T-helper 1 cell treated with Interleukin-12 subunit alpha and Interleukin-12 subunit beta and Interleukin-4 antibody, amounts not matched to agents 30 μg/mL and 1 μg/mL, for 36 hours (primary cell): ENCODE results near the gene NAGK.
"Not testable (repeated sequence)": the region's sequence is repeated elsewhere in the genome, so short reads cannot be mapped to it uniquely, and the experiment has no call there.

Source experiments
- H3K27ac Mint-ChIP-seq: one replicate; pipeline ENCODE4 v1.8.0; 2021; ENCODE audit warnings: mild to moderate bottlenecking, mixed read lengths
- H3K27me3 Mint-ChIP-seq: one replicate; pipeline ENCODE4 v1.8.0; 2021; ENCODE audit warnings: low read depth, mixed read lengths
- H3K36me3 Mint-ChIP-seq: one replicate; pipeline ENCODE4 v1.8.0; 2021; ENCODE audit warnings: low read depth, mixed read lengths
- H3K4me1 Mint-ChIP-seq: one replicate; pipeline ENCODE4 v1.8.0; 2021; ENCODE audit warnings: low read depth, mixed read lengths
- H3K4me3 Mint-ChIP-seq: one replicate; pipeline ENCODE4 v1.8.0; 2021; ENCODE audit warnings: mild to moderate bottlenecking, moderate library complexity, mixed read lengths
- H3K9me3 Mint-ChIP-seq: one replicate; pipeline ENCODE4 v1.8.0; 2021; ENCODE audit warnings: mixed read lengths

Gene NAGK

DNA sequence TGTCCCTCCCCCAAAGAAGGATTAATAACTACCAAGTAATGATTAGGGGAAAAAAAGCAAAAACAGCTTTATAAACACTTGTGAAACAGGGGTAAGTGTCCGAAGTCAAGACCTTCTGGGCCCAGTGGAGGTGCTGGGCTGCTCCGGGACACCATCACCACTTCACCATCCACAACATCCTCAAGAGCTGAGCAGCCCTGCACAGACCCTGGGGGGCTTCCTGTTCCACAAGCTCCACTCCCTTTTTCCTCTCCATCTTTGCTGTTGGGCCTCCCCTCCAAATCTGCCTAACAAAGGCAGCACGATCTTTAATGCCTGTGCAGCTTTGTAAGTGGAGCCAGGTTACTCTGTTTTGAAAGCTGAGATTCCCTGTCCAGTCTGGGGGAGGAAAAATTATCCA is 14.8 kb downstream of the NAGK start:
- not testable (repeated sequence) for H3K4me1 Mint-ChIP-seq, H3K27ac Mint-ChIP-seq, H3K4me3 Mint-ChIP-seq, H3K9me3 Mint-ChIP-seq, H3K27me3 Mint-ChIP-seq
- H3K36me3 Mint-ChIP-seq, result peaks cover 11% of the 10 kb centered on the region

DNA sequence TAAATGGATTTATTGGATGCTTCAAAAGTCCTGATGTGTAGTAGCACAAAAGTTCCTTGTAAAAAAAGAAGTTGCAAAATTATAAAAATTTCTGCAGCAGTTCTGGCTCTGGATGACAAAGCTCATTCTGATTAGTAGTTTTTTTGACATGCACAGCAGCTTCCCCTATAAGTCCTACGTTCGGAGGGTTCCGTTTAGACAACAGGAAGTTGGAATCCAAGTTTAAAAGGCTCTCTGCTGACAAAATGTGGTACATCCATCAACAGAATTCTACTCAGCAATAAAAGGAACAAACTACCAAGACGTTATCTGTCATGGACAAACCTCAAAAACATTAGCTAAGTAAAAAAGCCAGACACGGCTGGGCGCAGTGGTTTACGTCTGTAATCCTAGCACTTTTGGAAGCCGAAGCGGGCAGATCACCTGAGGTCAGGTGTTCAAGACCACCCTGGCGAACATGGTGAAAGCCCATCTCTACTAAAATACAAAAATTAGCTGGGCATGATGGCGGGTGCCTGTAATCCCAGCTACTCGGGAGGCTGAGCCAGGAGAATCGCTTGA is 15.4 kb downstream of the NAGK start:
- not testable (repeated sequence) for H3K27ac Mint-ChIP-seq, H3K27me3 Mint-ChIP-seq, H3K9me3 Mint-ChIP-seq, H3K36me3 Mint-ChIP-seq, H3K4me1 Mint-ChIP-seq, H3K4me3 Mint-ChIP-seq

DNA sequence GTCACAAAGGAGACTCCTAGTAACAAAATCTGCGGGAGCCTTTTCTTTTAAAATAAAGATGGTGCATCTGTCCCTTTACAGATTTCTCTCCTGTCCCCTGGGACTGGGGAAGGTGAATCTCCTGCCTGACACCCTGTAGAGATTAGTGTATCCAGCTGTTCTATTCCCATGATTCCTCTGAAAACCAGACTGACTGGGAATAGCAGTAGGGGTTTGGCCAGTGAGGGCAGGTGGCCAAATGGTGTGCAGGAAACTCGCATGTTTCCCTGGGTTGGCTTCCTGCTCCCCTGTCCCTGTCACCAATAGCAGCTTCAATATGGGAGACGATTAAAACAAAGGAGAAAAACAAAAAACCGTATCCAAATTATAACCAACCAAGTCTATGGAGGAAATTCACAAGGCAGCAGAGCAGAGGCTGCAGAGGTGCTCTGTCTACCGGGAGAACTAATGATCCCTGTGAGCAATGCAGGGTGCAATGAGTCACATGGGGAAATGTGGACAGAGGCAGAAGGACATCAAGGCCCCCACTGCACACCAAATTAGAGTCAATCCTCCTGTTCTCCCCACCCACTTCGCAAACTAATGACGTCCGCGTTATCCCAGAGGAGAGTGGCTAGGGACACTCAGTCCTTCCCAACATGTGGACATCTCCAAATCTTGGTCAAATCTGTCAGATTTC is 17.0 kb downstream of the NAGK start:
- H3K9me3 Mint-ChIP-seq, H3K4me1 Mint-ChIP-seq, H3K27me3 Mint-ChIP-seq, H3K4me3 Mint-ChIP-seq, H3K27ac Mint-ChIP-seq, H3K36me3 Mint-ChIP-seq: not testable (repeated sequence)

DNA sequence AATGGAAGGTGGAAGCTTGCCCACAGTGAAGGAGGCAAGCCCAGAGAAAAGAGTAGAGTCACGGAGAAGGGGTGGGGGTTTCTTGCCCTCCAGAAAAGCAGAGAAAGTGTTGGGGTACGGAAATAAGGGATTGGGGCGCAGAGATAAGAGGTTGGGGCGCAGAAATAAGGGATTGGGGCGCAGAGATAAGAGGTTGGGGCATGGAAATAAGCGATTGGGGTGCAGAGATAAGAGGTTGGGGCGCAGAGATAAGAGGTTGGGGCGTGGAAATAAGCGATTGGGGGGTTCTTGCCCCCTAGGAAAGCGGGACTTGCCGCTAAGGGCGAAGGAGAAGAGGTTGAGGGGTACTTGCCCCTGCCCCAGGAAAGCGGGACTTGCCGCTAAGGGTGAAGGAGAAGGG is 21.0 kb downstream of the NAGK start:
- not testable (repeated sequence) for H3K27ac Mint-ChIP-seq, H3K9me3 Mint-ChIP-seq, H3K4me3 Mint-ChIP-seq, H3K27me3 Mint-ChIP-seq, H3K36me3 Mint-ChIP-seq, H3K4me1 Mint-ChIP-seq

DNA sequence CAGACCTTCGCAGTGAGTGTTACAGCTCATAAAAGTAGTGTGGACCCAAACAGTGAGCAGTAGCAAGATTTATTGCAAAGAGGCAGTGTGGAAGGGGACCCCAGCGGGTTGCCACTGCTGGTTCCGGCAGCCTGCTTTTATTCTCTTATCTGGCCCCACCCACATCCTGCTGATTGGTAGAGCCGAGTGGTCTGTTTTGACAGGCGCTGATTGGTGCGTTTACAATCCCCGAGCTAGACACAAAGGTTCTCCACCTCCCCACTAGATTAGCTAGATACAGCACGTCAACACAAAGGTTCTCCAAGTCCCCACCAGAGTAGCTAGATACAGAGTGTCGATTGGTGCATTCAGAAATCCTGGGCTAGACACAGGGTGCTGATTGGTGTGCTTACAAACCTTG is 23.4 kb downstream of the NAGK start:
- not testable (repeated sequence) for H3K36me3 Mint-ChIP-seq, H3K9me3 Mint-ChIP-seq, H3K4me3 Mint-ChIP-seq, H3K27me3 Mint-ChIP-seq, H3K4me1 Mint-ChIP-seq, H3K27ac Mint-ChIP-seq

DNA sequence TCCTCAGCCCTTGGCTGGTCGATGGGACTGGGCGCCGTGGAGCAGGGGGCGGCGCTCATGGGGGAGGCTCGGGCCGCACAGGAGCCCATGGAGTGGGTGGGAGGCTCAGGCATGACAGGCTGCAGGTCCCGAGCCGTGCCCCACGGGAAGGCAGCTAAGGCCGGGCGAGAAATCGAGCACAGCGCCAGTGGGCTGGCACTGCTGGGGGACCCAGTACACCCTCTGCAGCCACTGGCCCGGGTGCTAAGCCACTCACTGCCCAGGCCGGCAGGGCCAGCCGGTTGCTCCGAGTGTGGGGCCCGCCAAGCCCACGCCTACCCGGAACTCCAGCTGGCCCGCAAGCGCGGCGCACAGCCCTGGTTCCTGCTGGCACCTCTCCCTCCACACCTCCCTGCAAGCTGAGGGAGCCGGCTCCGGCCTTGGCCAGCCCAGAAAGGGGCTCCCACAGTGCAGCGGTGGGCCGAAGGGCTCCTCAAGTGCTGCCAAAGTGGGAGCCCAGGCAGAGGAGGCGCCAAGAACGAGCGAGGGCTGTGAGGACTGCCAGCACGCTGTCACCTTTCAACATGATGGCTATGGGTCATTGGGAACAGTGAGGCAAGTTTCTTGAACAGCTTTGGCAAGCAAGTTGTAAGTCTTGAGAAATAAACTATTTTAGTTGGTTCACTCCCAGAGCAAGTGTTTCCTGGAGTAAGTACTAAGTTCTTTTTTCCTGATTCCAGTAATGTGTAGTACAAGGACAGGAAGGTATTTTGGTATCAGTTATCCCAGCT is 24.2 kb downstream of the NAGK start:
- H3K27me3 Mint-ChIP-seq, result not testable (repeated sequence)

DNA sequence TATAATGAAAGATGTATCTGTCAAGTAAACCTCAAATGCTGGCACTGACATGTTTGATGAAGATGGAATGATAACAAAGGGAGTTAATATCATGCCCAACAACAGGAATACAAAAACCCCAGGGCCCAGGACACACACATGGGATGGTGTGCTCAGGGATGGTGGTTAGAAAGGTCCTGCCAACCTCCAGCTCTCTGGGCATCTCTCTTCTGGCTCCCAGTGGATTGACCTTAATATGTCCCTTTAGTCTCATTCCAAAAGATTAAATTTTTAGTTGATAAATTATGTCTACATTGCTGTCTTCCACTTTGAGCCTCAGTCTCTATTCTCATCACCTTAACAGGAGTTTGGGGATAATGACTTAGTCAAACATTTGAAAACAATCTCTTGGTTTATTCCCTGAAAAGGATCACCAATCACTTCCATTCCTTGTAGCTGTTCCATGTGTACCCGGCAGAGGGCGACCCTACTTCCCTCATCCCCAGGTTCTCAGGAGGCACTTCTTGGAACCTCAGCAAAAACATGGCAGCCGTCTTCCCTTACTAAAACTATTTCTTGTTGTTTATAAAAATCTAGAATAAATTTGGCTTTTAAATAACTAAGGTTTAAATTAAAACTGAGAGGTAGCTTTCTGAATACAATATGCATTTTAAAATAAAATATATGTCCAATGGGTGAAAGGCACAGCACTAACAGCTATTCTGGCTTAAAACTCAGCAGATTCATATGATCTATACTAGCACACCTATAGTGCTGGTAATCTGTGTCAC is 31.9 kb downstream of the NAGK start:
- Mint-ChIP-seq H3K4me1 (no peaks in the 10 kb centered on the region), H3K4me3 (no peak overlapping the region), H3K27ac (no peak overlapping the region), H3K9me3 (peaks cover 2% of the 10 kb centered on the region), H3K27me3 (peaks cover 12% of the 10 kb centered on the region), H3K36me3 (no peaks in the 10 kb centered on the region)

More for the DNA sequence above, 24.2 kb downstream of the NAGK start:
- H3K4me1 Mint-ChIP-seq, H3K27ac Mint-ChIP-seq, H3K9me3 Mint-ChIP-seq, H3K4me3 Mint-ChIP-seq, H3K36me3 Mint-ChIP-seq: not testable (repeated sequence)

DNA sequence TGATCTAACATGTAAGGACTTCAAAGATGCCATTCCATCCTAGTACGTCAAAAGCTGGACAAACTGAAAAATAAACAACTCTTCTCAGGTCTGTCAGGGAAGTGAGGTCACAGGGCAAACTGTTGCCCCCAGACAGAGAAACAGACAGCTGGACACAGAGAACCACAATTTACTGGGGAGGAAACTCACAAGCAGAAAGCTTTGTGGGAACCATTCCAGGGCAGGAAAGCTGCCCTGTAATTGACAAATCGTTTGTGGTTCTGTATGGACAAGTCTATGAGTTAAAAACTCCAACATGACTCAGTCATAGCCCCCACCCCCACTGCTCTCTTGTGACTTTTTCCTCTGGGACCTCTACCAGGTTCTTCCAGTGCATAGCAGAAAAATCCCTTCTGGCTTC is 33.2 kb downstream of the NAGK start:
- Mint-ChIP-seq H3K36me3 (peaks cover 2% of the 10 kb centered on the region), H3K27ac (no peak overlapping the region), H3K9me3 (peaks cover 3% of the 10 kb centered on the region), H3K4me3 (no peak overlapping the region), H3K4me1 (no peaks in the 10 kb centered on the region), H3K27me3 (peaks cover 12% of the 10 kb centered on the region)

DNA sequence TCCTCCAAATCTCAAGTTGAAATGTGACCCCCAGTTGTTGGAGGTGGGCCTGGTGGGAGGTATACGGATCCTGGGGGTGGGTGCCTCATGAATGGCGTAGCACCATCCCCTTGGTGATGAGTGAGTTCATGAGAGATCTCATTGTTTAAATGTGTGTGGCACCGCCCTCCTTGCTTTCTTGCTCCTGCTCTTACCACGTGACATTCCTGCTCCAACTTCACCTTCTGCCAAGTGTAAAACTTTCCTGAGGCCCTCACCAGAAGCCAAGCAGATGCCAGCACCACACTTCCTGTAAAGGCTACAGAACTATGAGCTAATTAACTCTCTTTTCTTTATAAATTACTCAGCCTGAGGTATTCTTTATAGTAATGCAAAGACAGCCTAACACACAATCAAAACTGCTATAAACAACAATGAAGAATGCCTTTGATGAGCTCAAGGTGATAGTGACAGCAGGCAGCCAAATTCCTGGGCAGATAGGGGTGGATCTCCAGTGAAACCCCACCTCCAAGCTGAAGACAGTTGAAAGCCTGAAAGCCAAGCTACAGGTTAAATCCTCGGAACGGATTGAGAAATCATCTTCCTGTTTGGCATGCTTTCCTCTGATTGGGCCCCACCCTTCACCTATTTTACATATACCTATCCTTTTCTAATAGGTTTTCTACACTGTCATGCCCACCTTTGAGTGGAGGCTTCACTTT is 34.7 kb downstream of the NAGK start:
- Mint-ChIP-seq H3K27me3 (peaks cover 8% of the 10 kb centered on the region), H3K4me1 (no peaks in the 10 kb centered on the region), H3K36me3 (peaks cover 2% of the 10 kb centered on the region), H3K9me3 (peaks cover 3% of the 10 kb centered on the region), H3K4me3 (no peak overlapping the region), H3K27ac (no peak overlapping the region)

DNA sequence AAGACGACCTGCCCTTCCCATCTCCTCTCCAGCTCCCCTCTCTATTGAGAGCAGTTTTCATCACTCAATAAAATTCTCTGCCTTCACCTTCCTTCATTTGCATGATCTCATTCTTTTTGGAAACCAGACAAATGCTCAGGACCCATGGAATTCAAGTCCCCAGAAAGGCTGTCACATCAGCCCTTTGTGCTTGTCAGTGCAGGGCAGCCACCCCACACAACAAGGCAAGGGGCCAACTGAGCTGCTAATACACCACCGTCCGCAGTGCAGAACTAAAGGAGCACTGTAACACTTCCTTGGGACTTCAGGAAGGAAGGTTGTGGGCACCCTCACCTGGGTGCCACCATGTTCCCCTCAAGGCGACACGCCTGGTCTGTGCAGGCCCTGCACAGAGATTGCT is 35.4 kb downstream of the NAGK start:
- H3K27me3 Mint-ChIP-seq, result peaks cover 8% of the 10 kb centered on the region
- H3K36me3 Mint-ChIP-seq, result peaks cover 2% of the 10 kb centered on the region
- H3K4me3 Mint-ChIP-seq, result no peak overlapping the region
- H3K4me1 Mint-ChIP-seq, result no peaks in the 10 kb centered on the region
- no peak overlapping the region for H3K27ac Mint-ChIP-seq
- H3K9me3 Mint-ChIP-seq, result peaks cover 3% of the 10 kb centered on the region

DNA sequence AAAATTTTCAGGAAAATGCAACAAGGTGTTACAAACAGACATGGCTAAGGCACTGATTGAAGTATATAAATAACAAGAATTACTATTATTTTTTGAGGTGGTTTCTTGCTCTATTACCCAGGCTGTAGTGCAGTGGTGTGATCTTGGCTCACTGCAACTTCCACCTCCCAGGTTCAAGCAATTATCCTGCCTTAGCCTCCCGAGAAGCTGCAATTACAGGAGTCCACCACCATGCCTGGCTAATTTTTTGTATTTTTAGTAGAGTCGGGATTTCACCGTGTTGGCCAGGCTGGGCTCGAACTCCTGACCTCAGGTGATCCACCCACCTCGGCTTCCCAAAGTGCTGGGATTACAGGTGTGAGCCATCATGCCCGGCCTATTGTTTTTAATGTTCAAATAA is 38.0 kb downstream of the NAGK start:
- H3K27ac Mint-ChIP-seq, H3K9me3 Mint-ChIP-seq, H3K4me1 Mint-ChIP-seq, H3K27me3 Mint-ChIP-seq, H3K4me3 Mint-ChIP-seq, H3K36me3 Mint-ChIP-seq: not testable (repeated sequence)

DNA sequence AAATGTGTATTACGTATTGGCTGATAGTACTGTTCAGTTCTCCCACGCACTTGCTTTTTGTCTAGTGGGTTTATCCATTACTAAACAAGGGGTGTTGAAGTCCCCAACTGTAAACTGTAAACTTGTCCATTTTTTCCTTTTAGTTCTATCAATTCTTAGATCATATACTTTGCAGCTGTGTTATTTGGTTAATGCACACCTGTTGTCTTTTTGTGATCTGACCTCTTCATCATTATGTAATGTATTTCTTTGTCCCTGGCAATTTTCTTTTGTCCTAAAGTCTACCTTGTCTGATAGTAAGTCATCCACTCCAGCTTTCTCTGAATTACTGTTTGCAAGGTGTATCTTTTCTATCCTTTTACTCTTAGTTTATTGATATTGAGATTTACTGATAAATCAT is 39.6 kb downstream of the NAGK start:
- peaks cover 9% of the 10 kb centered on the region for H3K36me3 Mint-ChIP-seq
- H3K9me3 Mint-ChIP-seq, result peaks cover 3% of the 10 kb centered on the region
- H3K4me1 Mint-ChIP-seq, result peaks cover 6% of the 10 kb centered on the region
- H3K27me3 Mint-ChIP-seq, result no peaks in the 10 kb centered on the region
- no peak overlapping the region for H3K4me3 Mint-ChIP-seq
- H3K27ac Mint-ChIP-seq, result no peak overlapping the region

DNA sequence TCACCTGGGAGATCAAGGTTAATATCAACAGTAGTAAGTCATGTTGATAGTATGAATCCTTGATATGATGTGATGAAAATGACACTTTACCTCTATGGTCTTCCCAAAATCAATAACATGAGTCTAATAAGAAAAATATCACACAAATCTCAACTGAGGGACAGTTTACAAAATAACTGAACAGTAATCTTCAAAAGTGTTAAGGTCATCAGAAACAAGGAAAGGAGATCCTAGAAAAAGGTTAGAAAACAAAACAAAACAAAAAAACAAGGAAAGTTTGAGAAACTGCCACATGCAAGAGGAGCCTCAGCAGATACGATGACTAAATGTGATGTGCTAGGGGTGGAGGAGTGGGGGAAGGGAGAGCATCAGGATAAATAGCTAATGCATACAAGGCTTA is 45.4 kb downstream of the NAGK start:
- Mint-ChIP-seq H3K9me3 (no peaks in the 10 kb centered on the region), H3K27ac (no peak overlapping the region), H3K4me3 (no peak overlapping the region), H3K36me3 (peaks cover 23% of the 10 kb centered on the region), H3K4me1 (peaks cover 6% of the 10 kb centered on the region), H3K27me3 (no peaks in the 10 kb centered on the region)

DNA sequence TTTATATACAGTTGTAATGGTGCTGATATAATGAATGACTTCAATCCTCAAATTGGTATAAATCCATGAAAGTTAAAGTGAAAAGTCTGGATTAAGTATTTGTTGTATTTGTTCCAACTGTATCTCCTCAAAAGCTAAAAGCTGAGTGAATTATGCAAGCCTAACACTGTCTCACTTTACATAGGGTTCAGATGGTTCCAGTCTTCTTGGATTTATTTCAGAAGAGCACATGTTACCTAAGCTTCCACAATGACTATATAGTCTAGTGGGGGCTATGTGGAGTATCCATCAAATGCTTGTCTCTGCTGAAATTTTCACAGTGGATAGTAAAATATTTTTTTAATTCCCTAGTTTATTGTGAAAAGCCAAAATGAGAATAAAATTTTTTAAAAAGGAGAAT is 48.6 kb downstream of the NAGK start:
- Mint-ChIP-seq H3K4me3 (no peak overlapping the region), H3K36me3 (peaks cover 22% of the 10 kb centered on the region), H3K27ac (no peak overlapping the region), H3K4me1 (peaks cover 2% of the 10 kb centered on the region), H3K9me3 (no peaks in the 10 kb centered on the region), H3K27me3 (no peaks in the 10 kb centered on the region)
